ENCODE data around the gene ZNF516.

DNA sequence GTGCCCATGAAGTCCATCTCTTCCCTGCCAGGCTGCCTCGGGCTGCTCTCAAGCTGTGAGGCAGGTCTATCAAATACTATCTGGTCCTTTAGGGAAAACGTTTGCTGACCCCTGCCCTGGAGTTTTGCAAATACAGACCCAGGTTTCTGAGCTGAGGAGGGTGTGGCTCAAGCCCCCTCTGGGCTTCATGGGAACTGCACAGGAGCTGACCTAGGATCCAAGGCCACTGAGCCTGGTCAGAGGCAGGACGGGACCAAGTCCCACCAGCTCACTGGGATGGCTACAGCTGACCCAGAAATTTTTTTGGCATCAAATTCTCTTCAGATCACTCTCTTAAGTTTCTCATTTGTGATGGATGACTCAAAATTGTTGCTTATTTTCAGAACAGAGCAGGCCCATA, 14.1 kb downstream of the ZNF516 start:
- TF ChIP-seq POLR2A (IDR thresholded peaks at IDR 0.05; ENCODE audit: low read depth, low read length) (no peak), POLR2AphosphoS5 (IDR thresholded peaks at IDR 0.05; ENCODE audit: low read depth, low read length) (no peak)

All from GM12892 (cell line).